T-cell (primary cell): ENCODE measurements around the gene PSORS1C2. TPM values are rescaled to one million over a fixed set of nuclear protein-coding genes. Genes with fewer than 3 reads are reported as not detected.
"Not testable (repeated sequence)": the region's sequence is repeated elsewhere in the genome, so short reads cannot be mapped to it uniquely, and the experiment has no call there.

Experiments
- ATAC-seq, 4 experiments: fragments of 200-7000 bp in 3 of 4; fragments of 150-1000 bp in 1 of 4; cut with Tn5 transposase; replicated peaks in 1 of 4; 1 replicate in 3 of 4; 2 replicates in 1 of 4; pipeline ENCODE4 v1.10.0; 2021; ENCODE audit warnings: moderate library complexity in 3 of 4, mild to moderate bottlenecking in 2 of 4, moderate number of reproducible peaks in 1 of 4
- CTCF ChIA-PET, 2 donors: fragments of 300-600 bp; sonication (Branson Sonifier 250); formaldehyde crosslinking; loops; one replicate each; lab custom pipeline; 2022; ENCODE audit warnings: antibody characterized with exemption in 2 of 2; lab: Charles Lee
- POLR2A ChIA-PET, 2 donors: fragments of 300-600 bp; sonication (Branson Sonifier 250); formaldehyde crosslinking; loops; one replicate each; lab custom pipeline; 2022; ENCODE audit warnings: antibody characterized with exemption in 2 of 2; lab: Charles Lee
- DNase-seq, 35 experiments: peaks; one replicate each; pipeline versions ENCODE4 v3.0.0 to v3.0.0-alpha.2; 2013 to 2023
- H3K27ac ChIP-seq: one replicate; pipeline ENCODE4 v1.5.1; 2013; ENCODE audit warnings: low read length
- H3K27me3 ChIP-seq, 2 experiments: replicated peaks in 1 of 2; 1 replicate in 1 of 2; 2 replicates in 1 of 2; pipeline versions ENCODE4 v1.6.1 to v1.7.0; 2013; ENCODE audit warnings: low read length in 1 of 2, mixed read lengths in 1 of 2; ENCODE audit not compliant: control insufficient read depth in 2 of 2, insufficient read depth in 2 of 2; ENCODE audit errors: extremely low read depth in 1 of 2
- H3K36me3 ChIP-seq, 2 donors: 1 replicate in 1 of 2; 2 replicates in 1 of 2; pipeline versions ENCODE4 v1.6.1 to v1.7.0; 2013; ENCODE audit warnings: low read length in 1 of 2; ENCODE audit not compliant: control insufficient read depth in 2 of 2, insufficient read depth in 1 of 2; ENCODE audit errors: extremely low read depth in 1 of 2
- H3K4me1 ChIP-seq, 2 experiments: 1 replicate in 1 of 2; 2 replicates in 1 of 2; pipeline versions ENCODE4 v1.6.1 to v1.7.0; 2013; ENCODE audit warnings: low read length in 2 of 2, mixed read lengths in 1 of 2; ENCODE audit not compliant: insufficient read depth in 2 of 2, control insufficient read depth in 1 of 2; ENCODE audit errors: extremely low read depth in 1 of 2
- H3K4me3 ChIP-seq, 2 donors: 1 replicate in 1 of 2; 2 replicates in 1 of 2; pipeline versions ENCODE4 v1.5.1 to v1.7.0; 2013; ENCODE audit warnings: mild to moderate bottlenecking in 2 of 2, low read length in 1 of 2, moderate library complexity in 1 of 2; ENCODE audit not compliant: control insufficient read depth in 1 of 2; ENCODE audit errors: extremely low read depth in 1 of 2
- H3K9me3 ChIP-seq: 2 replicates; pipeline ENCODE4 v1.7.0; 2013
- H3K27ac Mint-ChIP-seq, 2 donors: one replicate each; pipeline ENCODE4 v1.8.0; 2020 to 2021; ENCODE audit warnings: mild to moderate bottlenecking in 2 of 2, mixed read lengths in 2 of 2
- H3K27me3 Mint-ChIP-seq, 2 donors: one replicate each; pipeline ENCODE4 v1.8.0; 2021 to 2022; ENCODE audit warnings: mixed read lengths in 2 of 2
- H3K36me3 Mint-ChIP-seq: one replicate; pipeline ENCODE4 v1.8.0; 2021; ENCODE audit warnings: mixed read lengths
- H3K4me1 Mint-ChIP-seq, 3 donors: one replicate each; pipeline ENCODE4 v1.8.0; 2020 to 2022; ENCODE audit warnings: mixed read lengths in 3 of 3, mild to moderate bottlenecking in 1 of 3
- H3K4me3 Mint-ChIP-seq, 3 donors: one replicate each; pipeline ENCODE4 v1.8.0; 2020 to 2022; ENCODE audit warnings: mild to moderate bottlenecking in 3 of 3, mixed read lengths in 3 of 3, moderate library complexity in 3 of 3
- H3K9me3 Mint-ChIP-seq, 3 donors: one replicate each; pipeline ENCODE4 v1.8.0; 2020 to 2022; ENCODE audit warnings: mixed read lengths in 3 of 3
- WGBS: methylation state at CpG from one replicate; pipeline ENCODE4 v1.1.5; 2013; ENCODE audit warnings: missing lambda C conversion rate; ENCODE audit not compliant: insufficient coverage; 5-methylcytosine and 5-hydroxymethylcytosine counted together
- total RNA-seq, 35 experiments: library from RNA in 6 of 35; stranded (reverse) in 6 of 35; fragments of 120-200 nt in 1 of 35; gene quantifications; one replicate each; pipeline versions ENCODE4 v1.2.1 to v1.2.4 and lab custom pipeline; 2013 to 2026

PSORS1C2 gene
- total RNA-seq, 5 donors from 2014 or later (not counting 1 experiment from before 2014, with no cell fraction given), result not detected

- CTCF ChIA-PET, result no interaction called here
- Histone ChIP-seq H3K36me3 (no peaks in the 10 kb centered on the region), H3K27ac (no peak overlapping the region), H3K4me3 (no peak overlapping the region), H3K4me1 (no peaks in the 10 kb centered on the region), H3K27me3 (no peaks in the 10 kb centered on the region), H3K9me3 (no peaks in the 10 kb centered on the region)
- ATAC-seq (no peak), DNase-seq (no peak)
- no peak overlapping the region for H3K4me3 Mint-ChIP-seq
- no peak overlapping the region for H3K27ac Mint-ChIP-seq
- POLR2A ChIA-PET, result no interaction called here
- H3K4me1 Mint-ChIP-seq, result peaks cover 0 to 5% (median 0%) of the 10 kb centered on the region in 3 donors
- no peaks in the 10 kb centered on the region for H3K36me3 Mint-ChIP-seq
- H3K27me3 Mint-ChIP-seq, result no peaks in the 10 kb centered on the region
- WGBS, result 88% methylated on average over 6 of the region's 10 CpGs
- H3K9me3 Mint-ChIP-seq, result no peaks in the 10 kb centered on the region
Measured at GRCh38 chr6:31169123-31169857, 30.4 kb upstream of the PSORS1C2 start.

GRCh38 chr6:31168606-31169005 lies 29.7 kb upstream of the PSORS1C2 start:
- CTCF ChIA-PET, result no interaction called here
- 79% methylated on average over 2 of the region's 3 CpGs for WGBS
- H3K27ac ChIP-seq, result no peak overlapping the region
- no peaks in the 10 kb centered on the region for H3K27me3 ChIP-seq
- no peak overlapping the region for H3K4me3 Mint-ChIP-seq
- H3K9me3 ChIP-seq, result no peaks in the 10 kb centered on the region
- ATAC-seq (no peak), DNase-seq (no peak)
- no peaks in the 10 kb centered on the region for H3K27me3 Mint-ChIP-seq
- H3K4me1 ChIP-seq, result no peaks in the 10 kb centered on the region
- H3K4me1 Mint-ChIP-seq, result peaks cover 0 to 5% (median 0%) of the 10 kb centered on the region in 3 donors
- no peaks in the 10 kb centered on the region for H3K36me3 ChIP-seq
- no peaks in the 10 kb centered on the region for H3K36me3 Mint-ChIP-seq
- POLR2A ChIA-PET, result interaction anchor here in 1 of 2 donors (0.6 kb wide), 1 partner anchor 8 kb away, joined by 9 read pairs; no protein-coding TSS in a partner anchor
- H3K9me3 Mint-ChIP-seq, result no peaks in the 10 kb centered on the region
- no peak overlapping the region for H3K27ac Mint-ChIP-seq
- H3K4me3 ChIP-seq, result no peak overlapping the region

GRCh38 chr6:31165986-31166385 lies 27.1 kb upstream of the PSORS1C2 start:
- Histone ChIP-seq H3K4me1 (no peaks in the 10 kb centered on the region), H3K27ac (no peak overlapping the region), H3K9me3 (no peaks in the 10 kb centered on the region), H3K36me3 (peaks cover 0 to 5% of the 10 kb centered on the region in 2 donors), H3K27me3 (no peaks in the 10 kb centered on the region), H3K4me3 (no peak overlapping the region)
- 94% methylated on average over 2 of the region's 5 CpGs for WGBS
- Mint-ChIP-seq H3K4me1 (peaks cover 0 to 7% (median 0%) of the 10 kb centered on the region in 3 donors), H3K4me3 (no peak overlapping the region), H3K9me3 (no peaks in the 10 kb centered on the region), H3K27ac (no peak overlapping the region), H3K27me3 (no peaks in the 10 kb centered on the region), H3K36me3 (no peaks in the 10 kb centered on the region)
- ChIA-PET POLR2A (no interaction called here), CTCF (no interaction called here)
- DNase-seq (no peak), ATAC-seq (no peak)

GRCh38 chr6:31165064-31165832 lies 26.4 kb upstream of the PSORS1C2 start:
- H3K36me3 Mint-ChIP-seq, H3K27me3 Mint-ChIP-seq, H3K4me3 ChIP-seq, H3K27ac Mint-ChIP-seq, DNase-seq, H3K27ac ChIP-seq, POLR2A ChIA-PET, H3K4me3 Mint-ChIP-seq, H3K36me3 ChIP-seq, H3K9me3 Mint-ChIP-seq, H3K27me3 ChIP-seq, ATAC-seq, H3K9me3 ChIP-seq, H3K4me1 ChIP-seq, H3K4me1 Mint-ChIP-seq: not testable (repeated sequence)
- CTCF ChIA-PET, result interaction anchor here in 1 of 2 donors (0.8 kb wide), 1 partner anchor 34 kb away, joined by 4 read pairs; no protein-coding TSS in a partner anchor
- 70% methylated on average over 6 of the region's 17 CpGs for WGBS

- CTCF ChIA-PET, result interaction anchor here in 1 of 2 donors (0.8 kb wide), 1 partner anchor 34 kb away, joined by 4 read pairs; no protein-coding TSS in a partner anchor
- H3K4me1 ChIP-seq, H3K9me3 Mint-ChIP-seq, H3K27me3 Mint-ChIP-seq, H3K27ac ChIP-seq, DNase-seq, POLR2A ChIA-PET, H3K36me3 Mint-ChIP-seq, H3K27ac Mint-ChIP-seq, H3K4me3 ChIP-seq, H3K9me3 ChIP-seq, H3K36me3 ChIP-seq, H3K4me3 Mint-ChIP-seq, H3K27me3 ChIP-seq, ATAC-seq: not testable (repeated sequence)
- peaks cover 0 to 12% (median 5%) of the 10 kb centered on the region in 3 donors for H3K4me1 Mint-ChIP-seq
- no CpG with 5 or more reads among the region's 9 CpGs for WGBS
Measured at GRCh38 chr6:31164475-31165063, 25.7 kb upstream of the PSORS1C2 start.

GRCh38 chr6:31163922-31164321 lies 25.1 kb upstream of the PSORS1C2 start:
- ChIA-PET POLR2A (no interaction called here), CTCF (no interaction called here)
- Histone ChIP-seq H3K36me3 (peaks cover 0 to 5% of the 10 kb centered on the region in 2 donors), H3K4me3 (no peak overlapping the region), H3K27me3 (no peaks in the 10 kb centered on the region), H3K4me1 (peaks cover 3 to 10% of the 10 kb centered on the region in 2 experiments), H3K27ac (no peak overlapping the region), H3K9me3 (no peaks in the 10 kb centered on the region)
- Mint-ChIP-seq H3K36me3 (no peaks in the 10 kb centered on the region), H3K27me3 (no peaks in the 10 kb centered on the region), H3K4me1 (peaks cover 3 to 18% (median 12%) of the 10 kb centered on the region in 3 donors), H3K9me3 (no peaks in the 10 kb centered on the region), H3K4me3 (no peak overlapping the region), H3K27ac (no peak overlapping the region)
- DNase-seq (no peak), ATAC-seq (no peak)
